NCI-H748 treated with DMSO at 0.1 percent for 48 hours (cell line): ENCODE data around the gene DRC1.

ENCODE experiments used
- DNase-seq: peaks from one replicate; lab custom pipeline; 2025; lab: John Stamatoyannopoulos, UW

DRC1 gene

DNA sequence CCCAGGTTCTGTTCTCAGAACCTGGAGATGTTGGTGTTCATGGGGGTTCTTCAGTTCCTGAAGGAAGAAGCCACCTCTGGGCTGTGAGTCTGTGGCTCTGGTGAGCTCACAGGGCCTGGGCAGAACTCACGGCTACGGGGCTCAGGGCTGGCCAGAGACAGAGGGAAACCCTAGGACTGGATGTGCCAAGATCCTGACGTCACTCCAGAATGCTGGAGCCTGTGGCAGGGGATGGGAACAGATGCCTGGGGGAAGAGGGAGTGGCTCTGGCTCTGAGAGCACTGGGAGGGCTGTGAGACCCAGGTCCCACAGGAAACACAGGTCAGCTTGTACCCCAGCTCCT is 76.2 kb downstream of the DRC1 start, which contains the start of gene OTOF:
OTOF (minus strand) TSS at position 214 of the 343 bp plus-strand sequence.
- DNase-seq: no peak

DNA sequence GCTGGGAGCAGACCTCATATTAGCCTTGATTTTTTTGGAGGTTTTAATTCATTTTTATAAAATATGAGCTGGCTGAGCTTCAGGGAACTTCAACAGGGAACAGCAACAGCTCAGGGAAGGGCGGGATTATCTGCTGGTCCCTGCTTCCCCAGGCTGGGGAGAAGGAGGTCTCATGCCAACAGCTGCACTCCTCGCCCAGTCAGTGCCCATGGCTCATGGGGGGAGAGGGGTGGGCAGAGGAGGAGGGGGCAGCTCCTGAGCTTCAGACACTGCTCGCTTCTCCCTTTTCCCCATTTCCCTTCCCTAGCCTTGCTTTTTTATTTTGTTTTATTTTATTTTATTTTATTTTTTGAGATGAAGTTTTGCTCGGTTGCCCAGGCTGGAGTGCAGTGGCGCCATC is 76.6 kb downstream of the DRC1 start:
- no peak for DNase-seq

DNA sequence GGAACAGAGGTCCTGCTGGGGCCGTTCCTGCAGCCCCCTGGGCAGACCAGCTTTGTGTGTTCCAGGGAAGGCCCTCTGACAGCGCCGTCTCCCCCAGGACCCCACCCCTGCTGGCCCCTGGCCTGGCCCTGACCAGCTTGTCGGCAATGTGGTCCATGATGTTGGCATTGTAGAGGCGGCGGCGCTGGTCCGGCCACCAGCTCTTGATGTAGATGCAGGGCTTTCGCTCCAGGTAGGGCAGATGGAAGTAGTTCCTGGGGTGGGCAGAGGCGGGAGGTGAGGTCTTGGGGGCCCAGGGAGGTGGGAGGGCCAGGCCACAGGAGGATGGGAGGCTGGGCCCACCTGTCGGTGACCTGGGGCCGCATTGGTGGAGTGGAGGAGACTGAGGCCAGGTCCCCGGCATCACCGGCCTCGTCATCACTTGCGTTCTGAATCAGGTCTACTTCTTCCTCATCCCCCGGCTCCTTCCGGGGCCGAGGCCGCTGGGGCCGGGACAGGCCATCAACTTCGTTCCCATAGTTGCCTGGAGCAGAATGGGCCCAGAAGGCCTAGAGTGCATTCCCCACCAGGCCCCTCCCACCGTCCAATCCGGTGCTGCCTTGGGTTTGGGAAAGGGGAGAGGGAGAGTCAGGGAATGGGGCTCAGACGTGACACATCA is 77.5 kb downstream of the DRC1 start:
- DNase-seq: no peak

DNA sequence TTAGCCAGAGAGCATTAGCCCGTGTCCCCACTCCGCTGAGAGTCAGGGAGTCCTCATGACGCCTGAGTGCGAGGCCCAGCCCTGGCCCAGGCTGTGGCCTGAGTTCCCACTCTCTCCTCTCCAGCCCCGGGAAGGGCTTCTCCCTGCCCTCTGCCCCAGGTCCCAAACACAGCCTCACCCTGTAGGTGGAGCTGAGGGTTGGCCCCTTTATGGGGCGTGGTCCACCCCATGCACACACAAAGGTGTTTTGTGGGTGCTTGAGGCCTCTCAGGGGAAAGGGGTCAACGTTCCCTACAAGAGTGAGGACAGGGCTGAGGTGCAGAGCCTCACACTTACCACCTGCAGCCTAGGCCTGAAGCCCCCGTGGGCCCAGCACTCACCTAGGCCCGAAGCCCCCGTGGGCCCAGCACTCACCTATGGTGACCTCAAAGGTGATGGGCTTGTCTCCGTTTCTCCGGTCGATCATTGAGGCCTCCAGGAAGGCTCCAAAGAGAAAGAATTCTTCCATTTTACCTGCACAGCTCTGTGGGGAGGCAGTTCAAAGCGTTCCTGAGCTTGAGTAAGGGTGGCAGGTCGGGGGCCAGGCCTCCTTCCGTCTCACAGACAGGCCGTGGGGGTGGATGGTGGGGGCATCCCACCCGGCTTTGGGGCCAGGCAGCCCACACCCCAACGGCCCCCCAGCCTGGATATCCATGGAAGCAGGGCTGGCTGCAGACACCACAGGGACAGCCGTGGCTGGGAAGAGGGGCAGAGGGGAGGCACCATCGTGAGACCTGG is 78.3 kb downstream of the DRC1 start:
- DNase-seq: no peak

DNA sequence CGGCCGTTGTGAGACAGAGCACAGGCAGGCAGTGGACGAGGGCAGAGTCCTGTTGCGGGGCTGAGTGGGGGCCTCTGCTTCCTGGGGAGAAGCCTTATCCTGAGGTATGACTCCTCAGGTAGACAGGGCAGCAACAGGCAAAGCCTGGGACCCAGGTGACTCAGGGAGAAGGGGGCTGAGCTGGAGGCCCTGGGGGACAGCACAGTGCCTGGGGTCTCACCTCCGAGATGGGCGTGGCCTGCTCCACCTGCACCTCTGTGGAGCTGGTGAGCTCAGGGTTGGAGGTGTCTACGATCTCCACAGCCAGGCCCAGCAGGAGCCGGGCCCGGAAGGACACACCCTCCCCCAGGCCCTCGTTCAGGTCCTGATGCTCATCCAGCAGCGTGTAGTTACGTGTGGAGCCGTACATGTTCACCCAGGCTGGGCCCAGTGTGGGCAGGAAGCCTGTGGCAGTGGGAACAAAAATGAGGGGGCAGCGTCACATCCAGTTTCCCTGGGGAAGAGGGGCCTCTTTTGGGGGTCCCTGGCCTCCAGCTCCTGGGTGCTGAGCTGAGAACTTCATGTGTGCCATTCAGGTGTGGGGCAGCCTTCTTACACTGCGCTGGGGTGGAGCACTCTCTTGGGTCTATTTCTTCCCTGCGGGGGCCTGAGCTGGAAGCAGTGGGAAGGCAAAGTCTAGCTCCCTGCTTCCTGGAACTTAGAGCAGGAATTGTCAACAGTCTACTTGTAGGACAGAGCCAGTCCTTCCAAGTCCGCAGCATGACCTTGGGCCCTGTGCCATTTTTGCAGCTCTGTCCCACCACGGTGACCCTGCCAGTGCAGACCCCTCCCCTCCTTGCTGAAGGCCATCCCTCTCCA is 79.1 kb downstream of the DRC1 start:
- DNase-seq: no peak

DNA sequence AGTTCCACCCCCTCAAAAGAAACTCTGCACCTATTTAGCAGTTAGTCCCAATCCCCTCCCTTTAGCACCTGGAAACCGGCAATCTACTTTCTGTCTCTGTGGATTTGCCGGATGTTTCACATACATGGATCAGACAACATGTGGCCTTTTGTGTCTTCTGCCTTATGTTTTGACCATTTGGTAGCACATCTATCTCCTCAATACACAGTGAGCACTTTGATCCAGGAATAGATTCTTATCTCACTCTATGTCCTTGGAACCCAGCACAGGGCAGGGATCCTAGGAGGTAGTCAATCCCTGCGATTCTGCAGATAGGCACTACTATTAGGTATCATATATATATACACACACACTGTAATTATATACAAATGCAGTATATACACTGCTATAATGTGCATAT is 80.0 kb downstream of the DRC1 start:
- DNase-seq: no peak

DNA sequence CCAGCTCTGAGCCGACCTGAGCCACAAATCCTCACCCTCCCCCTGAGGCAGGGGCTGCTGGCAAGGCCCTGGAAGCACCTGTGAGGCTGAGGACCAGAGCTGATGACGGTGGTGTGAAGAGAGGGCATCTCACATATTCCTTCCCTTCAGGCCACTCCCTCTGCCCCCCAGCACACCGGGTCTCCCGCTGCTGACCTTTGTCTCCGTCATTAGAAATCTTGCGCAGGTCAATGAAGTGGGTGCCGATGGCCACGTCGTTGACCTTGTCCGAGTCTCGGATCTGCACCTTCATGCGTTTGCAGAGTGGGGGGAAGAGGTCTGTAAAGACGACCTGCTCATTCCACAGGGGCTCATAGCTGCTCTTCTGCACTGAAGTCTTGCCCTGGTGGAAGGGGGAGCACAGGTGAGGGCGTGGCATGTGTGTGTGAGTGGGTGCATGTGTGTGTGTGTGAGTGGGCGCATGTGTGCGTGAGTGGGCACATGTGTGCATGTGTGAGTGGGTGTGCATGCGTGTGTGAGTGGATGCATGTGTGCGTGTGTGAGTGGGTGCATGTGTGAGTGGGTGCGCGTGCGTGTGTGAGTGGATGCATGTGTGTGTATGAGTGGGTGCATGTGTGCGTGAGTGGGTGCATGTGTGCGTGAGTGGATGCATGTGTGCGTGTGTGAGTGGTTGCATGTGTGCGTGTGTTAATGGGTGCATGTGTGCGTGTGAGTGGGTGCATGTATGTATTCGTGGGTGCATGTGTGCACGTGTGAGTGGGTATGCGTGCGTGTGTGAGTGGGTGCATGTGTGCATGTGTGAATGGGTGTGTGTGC is 80.7 kb downstream of the DRC1 start:
- no peak for DNase-seq

DNA sequence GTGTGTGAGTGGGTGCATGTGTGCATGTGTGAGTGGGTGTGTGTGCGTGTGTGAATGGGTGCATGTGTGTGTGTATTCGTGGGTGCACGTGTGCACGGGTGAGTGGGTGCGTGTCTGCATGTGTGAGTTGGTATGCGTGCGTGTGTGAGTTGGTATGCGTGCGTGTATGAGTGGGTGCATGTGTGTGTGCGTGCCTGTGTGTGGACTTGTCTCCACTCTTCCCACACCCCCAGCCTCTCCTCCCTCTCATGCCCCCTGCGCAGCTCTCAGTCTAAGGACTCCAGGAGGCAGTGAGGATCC is 81.3 kb downstream of the DRC1 start:
- DNase-seq: no peak

DNA sequence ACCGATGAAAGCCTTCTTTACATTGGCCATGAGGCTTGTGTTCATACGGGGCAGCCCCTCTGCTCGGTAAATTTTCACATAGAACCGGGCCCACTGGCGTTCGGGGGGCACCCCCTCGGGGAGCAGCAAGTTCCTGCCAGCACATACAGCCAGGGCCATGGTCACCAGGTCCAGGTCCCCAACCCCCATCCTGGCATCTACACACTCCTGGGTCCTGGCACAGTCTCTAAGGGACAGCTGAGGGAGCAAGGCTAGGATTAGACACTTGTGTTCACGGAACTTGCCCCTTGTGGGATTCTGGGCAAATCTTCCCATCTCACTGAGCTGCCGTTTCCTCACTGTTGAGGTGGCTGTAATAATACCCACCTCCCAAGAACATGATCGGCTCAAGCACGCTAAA is 81.8 kb downstream of the DRC1 start:
- DNase-seq: no peak

DNA sequence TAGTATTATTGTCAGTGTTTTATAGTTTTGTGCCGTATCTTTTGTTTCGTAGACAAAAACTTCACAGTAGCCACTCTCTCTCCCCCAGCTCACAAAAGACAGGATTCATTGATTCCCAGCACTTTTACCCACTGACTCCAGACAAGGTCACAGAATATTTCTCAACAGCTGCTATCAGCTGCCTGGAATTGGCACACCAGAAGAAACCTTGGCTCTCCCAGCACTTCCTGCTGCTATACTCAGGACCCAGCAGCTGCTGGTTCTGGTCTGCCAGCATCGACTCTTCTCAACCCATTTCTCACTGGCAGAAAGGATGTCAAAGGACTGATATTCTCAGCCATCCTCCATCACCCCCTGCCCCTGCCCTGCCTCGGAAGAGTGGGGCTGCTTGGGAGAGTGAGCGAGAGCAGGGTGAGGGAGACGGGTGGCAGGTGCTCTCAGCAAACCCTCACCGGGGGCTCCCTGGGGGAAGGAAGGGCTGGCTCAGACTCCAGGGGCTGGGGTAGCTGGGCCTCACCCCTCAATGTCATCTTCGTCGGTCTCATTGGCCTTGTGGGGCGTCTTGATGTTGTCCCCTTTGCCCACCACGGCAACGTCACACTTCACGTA is 82.3 kb downstream of the DRC1 start:
- DNase-seq: no peak

DNA sequence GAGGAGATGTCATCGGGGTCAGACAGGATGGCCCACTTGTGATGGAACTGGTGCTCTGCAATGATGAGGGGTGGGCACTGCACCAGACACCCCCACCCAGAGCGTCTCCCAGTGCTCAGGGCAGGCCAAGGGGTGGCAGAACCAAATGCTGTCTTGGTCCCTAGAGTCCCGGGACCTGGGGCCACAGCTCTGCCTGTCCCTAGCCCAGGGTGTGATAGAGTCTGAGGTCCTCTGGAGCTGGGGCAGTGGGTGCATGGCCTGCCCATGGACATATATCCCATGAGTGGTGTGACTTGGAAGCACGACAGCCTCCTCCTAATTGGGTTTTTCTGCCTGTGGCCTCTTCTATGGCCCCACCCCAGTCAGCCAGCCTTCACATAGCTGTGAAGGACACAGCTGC is 82.9 kb downstream of the DRC1 start:
- no peak for DNase-seq

DNA sequence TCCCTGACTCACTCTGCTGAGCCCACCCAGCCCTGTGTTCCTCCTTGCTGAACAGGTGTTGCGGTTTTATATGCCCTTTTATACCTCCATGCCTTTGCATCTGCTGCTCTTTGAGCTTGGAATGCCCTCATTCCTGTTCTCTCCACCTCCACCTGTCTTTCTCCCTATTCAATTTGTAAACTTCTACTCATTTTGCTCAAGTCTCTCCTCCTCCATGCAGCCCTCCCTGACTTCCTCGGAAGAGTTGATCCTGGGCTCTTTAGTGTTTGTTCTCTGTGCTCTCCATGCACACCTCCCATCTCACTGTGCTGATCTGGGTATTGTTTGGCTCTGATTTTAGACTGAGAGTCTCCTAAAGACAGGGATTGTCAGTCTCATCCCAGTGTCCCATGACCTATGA is 83.4 kb downstream of the DRC1 start:
- DNase-seq: no peak

DNA sequence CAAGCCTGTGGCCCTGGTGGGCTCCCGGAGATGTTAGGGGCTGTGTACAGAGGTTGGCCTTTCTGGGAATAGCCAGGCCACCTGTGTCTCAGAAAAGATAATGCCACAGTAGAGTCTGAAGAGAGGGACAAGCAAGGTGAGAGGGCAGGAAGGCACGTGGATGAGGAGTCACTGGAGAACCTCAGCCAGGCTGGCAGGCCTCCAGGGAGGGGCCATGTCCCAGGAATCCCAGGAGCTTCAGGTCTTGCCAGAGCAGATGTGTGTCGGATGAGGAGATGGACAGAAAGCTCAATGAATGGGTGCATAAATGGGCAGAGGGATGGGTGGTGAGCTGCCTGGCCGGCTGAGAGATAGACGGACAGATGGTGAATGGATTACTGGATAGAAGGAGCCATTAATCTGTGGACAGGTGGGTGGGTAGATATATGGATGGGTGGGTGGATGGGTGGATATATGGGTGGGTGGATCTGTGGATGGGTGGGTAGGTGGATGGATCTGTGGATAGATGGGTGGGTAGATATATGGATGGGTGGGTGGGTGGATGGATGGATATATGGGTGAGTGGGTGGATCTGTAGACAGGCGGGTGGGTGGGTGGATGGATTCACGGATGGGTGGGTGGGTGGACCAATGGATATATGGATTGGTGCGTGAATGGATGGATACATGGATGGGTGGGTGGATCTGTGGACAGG is 84.2 kb downstream of the DRC1 start:
- no peak for DNase-seq

DNA sequence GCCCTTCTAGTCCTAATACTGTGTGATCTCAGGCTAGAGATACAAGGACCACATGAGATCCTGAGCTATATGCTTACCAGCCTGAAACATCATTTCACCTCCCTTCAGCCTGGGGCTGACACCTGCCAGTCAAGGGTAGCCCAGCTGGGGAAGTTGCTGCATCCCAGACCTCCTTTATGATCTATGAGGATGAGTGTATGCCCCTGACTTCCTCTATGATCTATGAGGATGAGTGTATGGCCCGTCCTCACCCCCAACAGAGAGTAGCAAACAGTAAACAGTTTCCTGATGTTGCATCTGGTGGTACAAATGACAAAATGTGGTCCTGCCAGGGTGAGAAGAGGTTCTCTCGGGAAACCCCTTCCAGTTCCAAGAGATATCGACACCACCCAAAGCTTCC is 85.1 kb downstream of the DRC1 start:
- DNase-seq: no peak

DNA sequence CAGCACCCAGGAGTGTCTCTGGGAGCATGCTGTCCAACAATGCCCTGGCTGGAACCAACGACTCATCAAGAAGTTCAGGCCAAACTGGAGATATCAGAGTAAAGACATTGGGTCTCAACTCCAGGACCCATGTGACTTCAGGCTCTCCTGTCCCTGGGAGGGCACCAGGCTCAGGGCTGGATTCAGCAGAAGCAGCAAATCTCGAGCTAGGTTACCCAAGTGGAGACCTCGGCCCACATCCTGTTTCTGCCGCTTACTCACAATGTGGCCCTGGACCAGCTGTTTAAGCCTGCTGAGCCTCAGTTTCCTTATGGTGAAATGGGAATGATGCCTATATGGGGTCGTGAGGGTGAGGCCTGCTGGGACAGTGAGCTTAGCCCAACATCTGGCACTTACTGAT is 85.5 kb downstream of the DRC1 start:
- DNase-seq: no peak

DNA sequence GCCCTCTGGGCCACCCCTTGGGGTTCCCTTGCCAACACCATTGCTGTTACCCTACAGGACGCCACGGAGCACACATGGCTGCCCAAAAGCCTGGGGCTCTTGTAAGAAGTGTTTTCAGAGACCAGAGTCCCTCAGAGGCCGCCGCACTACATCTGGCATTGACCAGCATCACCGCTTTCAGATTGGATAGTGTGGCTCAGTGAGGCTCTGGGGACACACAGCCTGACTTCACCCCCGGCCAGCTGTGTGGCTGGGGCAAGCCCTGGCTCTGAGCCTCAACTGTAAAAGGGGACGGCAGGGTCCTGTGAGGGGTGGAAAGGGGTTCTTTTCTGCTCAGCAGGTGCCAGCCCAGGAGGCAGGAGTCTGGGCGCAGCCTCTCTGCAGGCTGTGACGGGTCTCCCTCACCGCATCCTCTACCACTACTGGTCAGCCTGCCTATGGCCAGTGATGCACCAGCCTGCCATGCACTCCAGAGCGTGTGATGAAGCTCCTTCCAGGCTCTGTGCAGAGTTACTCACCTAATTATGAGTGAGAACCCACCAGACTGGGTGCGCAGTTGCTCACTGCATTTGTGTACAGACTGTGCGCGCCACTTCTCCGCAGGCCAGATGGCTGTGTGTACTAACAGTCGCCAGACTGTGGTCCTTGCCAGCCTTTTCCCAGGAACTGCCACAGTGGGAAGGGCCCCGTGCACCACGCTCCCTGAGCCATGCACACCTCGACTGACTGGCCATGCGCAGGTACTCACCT is 86.9 kb downstream of the DRC1 start:
- DNase-seq: no peak

DNA sequence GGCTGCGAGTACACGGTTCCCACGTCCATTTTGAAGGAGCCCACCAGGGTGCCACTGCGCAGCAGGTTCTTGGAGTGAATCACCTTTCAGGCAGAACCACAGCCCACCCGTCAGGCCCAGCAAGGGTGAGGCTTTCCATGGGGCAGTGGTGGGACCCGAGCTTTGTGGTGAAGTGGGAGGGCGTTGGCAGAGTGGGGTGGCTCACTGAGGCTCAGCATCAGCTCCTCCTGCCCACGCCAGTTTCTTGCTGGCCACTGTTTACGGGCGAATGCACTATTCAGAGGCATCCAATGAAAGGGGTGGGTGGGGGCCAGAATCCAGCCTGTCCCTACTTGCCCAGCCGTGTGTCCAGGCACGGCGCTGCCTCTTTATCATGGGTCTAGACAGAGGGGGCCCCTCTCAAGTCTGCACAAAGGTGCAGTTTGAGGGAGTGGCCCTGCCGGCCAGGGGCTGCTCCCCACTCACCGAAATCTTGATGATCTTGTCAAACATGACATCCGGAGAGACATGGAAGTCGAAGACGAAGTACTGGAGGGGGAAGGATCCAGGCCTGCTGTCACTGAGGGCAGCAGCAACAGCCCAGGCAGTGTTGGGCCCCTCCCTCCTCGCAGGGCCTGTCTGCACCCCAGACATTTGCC is 87.6 kb downstream of the DRC1 start:
- no peak for DNase-seq

DNA sequence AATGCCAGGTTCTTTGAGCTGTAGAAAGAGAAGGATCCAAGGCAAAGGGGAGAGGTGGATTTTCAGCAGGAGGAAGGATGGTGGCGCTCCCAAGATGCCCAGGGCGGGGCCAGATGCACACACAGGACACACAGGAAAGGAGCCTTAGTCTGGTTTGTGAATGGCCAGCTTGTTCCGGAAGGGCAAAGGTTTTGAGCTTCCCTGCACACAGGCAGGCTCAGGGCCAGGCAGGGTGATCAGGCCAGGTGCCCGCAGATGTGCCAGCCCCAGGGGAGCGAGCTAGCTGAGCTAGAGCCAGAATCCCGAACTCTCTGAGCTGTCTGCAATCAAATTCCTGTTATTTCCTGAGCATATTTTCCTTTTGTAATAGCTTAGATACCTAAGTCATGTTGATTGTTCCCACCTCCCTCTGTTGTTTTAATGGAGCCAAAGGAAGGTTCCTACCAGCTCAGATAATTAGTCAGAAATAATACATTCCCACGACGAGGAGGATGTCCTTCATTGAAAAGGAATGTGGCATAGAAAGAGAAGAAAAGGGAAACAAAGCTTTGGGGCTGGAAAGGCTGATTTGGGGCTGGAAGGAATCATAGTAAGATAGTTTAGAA is 89.9 kb downstream of the DRC1 start:
- DNase-seq: no peak

DNA sequence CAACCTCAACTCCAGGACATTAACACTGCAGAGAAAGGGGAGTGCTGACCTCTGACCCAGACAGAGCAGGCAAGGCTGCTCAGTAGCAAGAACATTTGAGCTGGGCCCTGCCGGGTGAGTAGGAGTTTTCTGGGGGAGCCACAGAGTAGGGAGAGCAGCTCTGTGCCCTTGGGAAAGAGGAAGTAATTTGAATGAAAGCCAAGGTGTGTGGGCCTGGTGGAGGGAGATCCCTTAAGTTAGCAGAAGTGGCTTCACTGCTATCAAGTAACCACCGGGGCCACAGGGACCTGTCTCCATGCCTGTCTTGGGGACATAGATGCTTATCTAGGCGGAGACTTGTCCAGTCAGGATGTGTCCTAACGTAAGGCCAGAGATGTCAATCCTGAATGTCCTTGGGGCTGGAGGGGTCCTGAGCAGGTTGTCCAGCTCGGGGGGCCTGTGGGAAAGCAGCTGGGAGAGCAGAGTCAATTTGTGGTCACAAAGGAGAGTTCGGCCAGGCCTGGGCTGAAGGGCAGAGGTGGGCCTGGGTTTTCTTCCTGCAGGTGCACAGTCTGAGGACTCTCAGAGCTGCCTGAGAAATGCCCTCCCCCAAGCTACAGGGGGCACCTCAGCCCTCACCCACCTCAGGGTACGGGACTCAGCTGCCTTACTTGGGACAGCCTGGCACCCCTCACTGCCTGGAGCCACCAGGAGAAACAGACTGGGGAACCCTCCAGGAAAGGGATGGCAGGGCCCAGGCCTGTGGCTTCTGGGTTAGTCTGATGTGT is 91.2 kb downstream of the DRC1 start:
- DNase-seq: no peak
